DOHH2 (cell line): ENCODE data around the gene EXOSC7.

ENCODE experiments used
- H3F3A ChIP-seq: fragments of 200-600 bp; sonication (generic), shearing (Covaris generic); 2 replicates; pipeline ENCODE4 v1.6.0; 2016; ENCODE audit warnings: antibody characterized with exemption, mild to moderate bottlenecking; ENCODE audit not compliant: control insufficient read depth, insufficient read depth
- H3K27ac ChIP-seq: fragments of 200-600 bp; sonication (generic); 2 replicates; pipeline ENCODE4 v1.5.1; 2014; ENCODE audit warnings: low read depth, mild to moderate bottlenecking, low read length, moderate library complexity
- H3K27me3 ChIP-seq: fragments of 200-600 bp; sonication (generic); 2 replicates; pipeline ENCODE4 v1.6.1; 2014; ENCODE audit warnings: mild to moderate bottlenecking, low read length, mixed read lengths; ENCODE audit not compliant: control insufficient read depth
- H3K36me3 ChIP-seq: fragments of 200-600 bp; sonication (generic); 2 replicates; pipeline ENCODE4 v1.6.1; 2014; ENCODE audit warnings: mild to moderate bottlenecking, low read length, moderate library complexity, mixed read lengths; ENCODE audit not compliant: control insufficient read depth
- H3K4me1 ChIP-seq: fragments of 200-600 bp; sonication (generic); 2 replicates; pipeline ENCODE4 v1.6.1; 2014; ENCODE audit warnings: mild to moderate bottlenecking, low read length, mixed read lengths; ENCODE audit not compliant: control insufficient read depth
- H3K4me2 ChIP-seq: fragments of 200-600 bp; sonication (generic); 2 replicates; pipeline ENCODE4 v1.6.0; 2014; ENCODE audit warnings: mild to moderate bottlenecking, low read length, moderate library complexity
- H3K4me3 ChIP-seq: fragments of 200-600 bp; sonication (generic); 2 replicates; pipeline ENCODE4 v1.5.1; 2014; ENCODE audit warnings: mild to moderate bottlenecking, low read length, mixed read lengths
- H3K79me2 ChIP-seq: fragments of 200-600 bp; sonication (generic); 2 replicates; pipeline ENCODE4 v1.6.1; 2014; ENCODE audit warnings: mild to moderate bottlenecking, low read length, mixed read lengths; ENCODE audit not compliant: control insufficient read depth
- H3K9me2 ChIP-seq: fragments of 200-600 bp; sonication (generic); replicated peaks from 2 replicates; pipeline ENCODE4 v1.6.1; 2014; ENCODE audit warnings: mild to moderate bottlenecking, low read length, mixed read lengths; ENCODE audit not compliant: control insufficient read depth
- H3K9me3 ChIP-seq: fragments of 200-600 bp; sonication (generic); 2 replicates; pipeline ENCODE4 v1.6.1; 2014; ENCODE audit warnings: antibody characterized with exemption, low read length, mixed read lengths; ENCODE audit not compliant: control insufficient read depth, insufficient read depth
- H4K20me1 ChIP-seq: fragments of 200-600 bp; sonication (generic); 2 replicates; pipeline ENCODE4 v1.6.0; 2014; ENCODE audit warnings: low read depth, mild to moderate bottlenecking, antibody characterized with exemption, low read length, moderate library complexity; ENCODE audit not compliant: control insufficient read depth, insufficient read depth
- CTCF ChIP-seq: fragments of 200-600 bp; sonication (generic); IDR thresholded peaks from one replicate; pipeline ENCODE4 v1.5.1; 2014; ENCODE audit warnings: antibody characterized with exemption, mild to moderate bottlenecking, low read depth, low read length; ENCODE audit not compliant: poor library complexity, severe bottlenecking
- EZH2phosphoT487 ChIP-seq: fragments of 200-600 bp; sonication (generic); IDR thresholded peaks from 2 replicates; pipeline ENCODE4 v1.6.1; 2017; ENCODE audit warnings: borderline replicate concordance, mild to moderate bottlenecking, antibody characterized with exemption, low read length, moderate library complexity, mixed read lengths

The EXOSC7 gene

GRCh38 chr3:45009868-45010267 is 33.8 kb downstream of the EXOSC7 start:
- H3K79me2 ChIP-seq, result no peaks in the 10 kb centered on the region
- peaks cover 60% of the 10 kb centered on the region for H3K36me3 ChIP-seq
- H3K9me2 ChIP-seq, result no peaks in the 10 kb centered on the region
- no peaks in the 10 kb centered on the region for H3K4me1 ChIP-seq
- no peak overlapping the region for H3K4me2 ChIP-seq
- H3K9me3 ChIP-seq, result no peaks in the 10 kb centered on the region
- H3F3A ChIP-seq, result no peaks in the 10 kb centered on the region
- TF ChIP-seq EZH2phosphoT487 (no peak), CTCF (no peak)
- H3K27ac ChIP-seq, result no peak overlapping the region
- H3K4me3 ChIP-seq, result no peak overlapping the region
- no peaks in the 10 kb centered on the region for H4K20me1 ChIP-seq
- no peaks in the 10 kb centered on the region for H3K27me3 ChIP-seq

- Histone ChIP-seq H3K79me2 (no peaks in the 10 kb centered on the region), H3K4me1 (no peaks in the 10 kb centered on the region), H3K36me3 (peaks cover 51% of the 10 kb centered on the region), H3K27ac (no peak overlapping the region), H3K9me2 (no peaks in the 10 kb centered on the region), H3K4me3 (no peak overlapping the region), H3F3A (no peaks in the 10 kb centered on the region), H3K9me3 (no peaks in the 10 kb centered on the region), H4K20me1 (no peaks in the 10 kb centered on the region), H3K4me2 (no peak overlapping the region), H3K27me3 (no peaks in the 10 kb centered on the region)
- TF ChIP-seq CTCF, result no peak
- no peak for TF ChIP-seq EZH2phosphoT487
Observed at GRCh38 chr3:45010811-45011333, 34.8 kb downstream of the EXOSC7 start.

- H3F3A ChIP-seq, result no peaks in the 10 kb centered on the region
- TF ChIP-seq CTCF, result no peak
- no peak for TF ChIP-seq EZH2phosphoT487
- no peaks in the 10 kb centered on the region for H3K27me3 ChIP-seq
- peaks cover 49% of the 10 kb centered on the region for H3K36me3 ChIP-seq
- no peak overlapping the region for H3K4me2 ChIP-seq
- no peaks in the 10 kb centered on the region for H3K9me3 ChIP-seq
- no peaks in the 10 kb centered on the region for H3K79me2 ChIP-seq
- no peak overlapping the region for H3K4me3 ChIP-seq
- H3K4me1 ChIP-seq, result no peaks in the 10 kb centered on the region
- H4K20me1 ChIP-seq, result no peaks in the 10 kb centered on the region
- H3K27ac ChIP-seq, result no peak overlapping the region
- no peaks in the 10 kb centered on the region for H3K9me2 ChIP-seq
Observed at GRCh38 chr3:45011756-45012508, 35.9 kb downstream of the EXOSC7 start.
